Measurements from ENCODE around the gene PHF13. TPM values are rescaled to one million over a fixed set of nuclear protein-coding genes. Genes with fewer than 3 reads are reported as not detected.

Gene PHF13
- total and polyA plus RNA-seq, 9 of the 15 experiments (the other 6 are each of a cell fraction or from before 2014, with no cell fraction given), result 1.8 to 36.1 (median 11.7) TPM

DNA sequence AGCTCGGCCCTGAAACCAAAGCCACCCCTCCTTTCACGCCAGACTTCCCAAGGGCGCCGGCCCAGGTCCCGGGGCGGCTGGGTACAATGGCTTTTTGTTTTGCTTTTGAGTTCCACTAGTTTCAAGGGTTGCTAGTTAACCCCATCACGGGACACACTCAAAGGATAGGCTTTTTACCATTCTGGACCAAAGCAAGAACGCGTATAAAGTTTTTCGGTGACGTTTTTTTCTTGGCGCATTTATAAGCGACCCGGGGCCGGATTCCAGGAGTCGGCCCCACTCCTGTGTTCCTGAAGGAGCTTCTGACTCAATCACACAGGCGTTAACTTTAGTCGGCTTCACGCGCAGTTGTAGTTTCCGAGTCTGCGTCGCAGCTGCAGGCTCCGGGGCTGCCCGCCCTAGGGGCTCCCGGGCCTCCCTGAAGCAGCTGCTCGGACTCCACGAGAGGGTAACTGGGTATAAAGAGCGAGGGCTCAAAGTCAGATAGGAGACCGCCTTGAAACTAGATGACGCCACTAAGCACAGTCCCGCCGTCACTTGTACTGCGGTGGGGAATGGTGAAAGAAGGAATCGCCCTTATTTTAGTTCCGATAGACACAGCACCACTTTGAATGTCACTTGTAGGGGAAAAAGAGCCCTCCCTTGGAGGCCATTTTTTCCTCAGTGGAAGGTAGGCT is 10.2 kb upstream of the PHF13 start (continued):
- TF ChIP-seq, protein P1, sequence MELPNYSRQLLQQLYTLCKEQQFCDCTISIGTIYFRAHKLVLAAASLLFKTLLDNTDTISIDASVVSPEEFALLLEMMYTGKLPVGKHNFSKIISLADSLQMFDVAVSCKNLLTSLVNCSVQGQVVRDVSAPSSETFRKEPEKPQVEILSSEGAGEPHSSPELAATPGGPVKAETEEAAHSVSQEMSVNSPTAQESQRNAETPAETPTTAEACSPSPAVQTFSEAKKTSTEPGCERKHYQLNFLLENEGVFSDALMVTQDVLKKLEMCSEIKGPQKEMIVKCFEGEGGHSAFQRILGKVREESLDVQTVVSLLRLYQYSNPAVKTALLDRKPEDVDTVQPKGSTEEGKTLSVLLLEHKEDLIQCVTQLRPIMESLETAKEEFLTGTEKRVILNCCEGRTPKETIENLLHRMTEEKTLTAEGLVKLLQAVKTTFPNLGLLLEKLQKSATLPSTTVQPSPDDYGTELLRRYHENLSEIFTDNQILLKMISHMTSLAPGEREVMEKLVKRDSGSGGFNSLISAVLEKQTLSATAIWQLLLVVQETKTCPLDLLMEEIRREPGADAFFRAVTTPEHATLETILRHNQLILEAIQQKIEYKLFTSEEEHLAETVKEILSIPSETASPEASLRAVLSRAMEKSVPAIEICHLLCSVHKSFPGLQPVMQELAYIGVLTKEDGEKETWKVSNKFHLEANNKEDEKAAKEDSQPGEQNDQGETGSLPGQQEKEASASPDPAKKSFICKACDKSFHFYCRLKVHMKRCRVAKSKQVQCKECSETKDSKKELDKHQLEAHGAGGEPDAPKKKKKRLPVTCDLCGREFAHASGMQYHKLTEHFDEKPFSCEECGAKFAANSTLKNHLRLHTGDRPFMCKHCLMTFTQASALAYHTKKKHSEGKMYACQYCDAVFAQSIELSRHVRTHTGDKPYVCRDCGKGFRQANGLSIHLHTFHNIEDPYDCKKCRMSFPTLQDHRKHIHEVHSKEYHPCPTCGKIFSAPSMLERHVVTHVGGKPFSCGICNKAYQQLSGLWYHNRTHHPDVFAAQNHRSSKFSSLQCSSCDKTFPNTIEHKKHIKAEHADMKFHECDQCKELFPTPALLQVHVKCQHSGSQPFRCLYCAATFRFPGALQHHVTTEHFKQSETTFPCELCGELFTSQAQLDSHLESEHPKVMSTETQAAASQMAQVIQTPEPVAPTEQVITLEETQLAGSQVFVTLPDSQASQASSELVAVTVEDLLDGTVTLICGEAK (IDR thresholded peaks at IDR 0.05), result peak; percentile 75
- TF ChIP-seq, protein P1 (CRISPR knock-in tag; IDR thresholded peaks at IDR 0.05), result no peak
- TF ChIP-seq ZNF717 (CRISPR knock-in tag; IDR thresholded peaks at IDR 0.05) (no peak), RBM25 (IDR thresholded peaks at IDR 0.05; ENCODE audit: low read depth, low read length, severe bottlenecking) (no peak), TEAD2 (tag; IDR thresholded peaks at IDR 0.05) (0 out of 2 replicates have a peak, but pooled peaks have one; percentile 35), ZNF41 (CRISPR knock-in tag; conservative IDR thresholded peaks at IDR 0.05) (no peak), HNRNPK (IDR thresholded peaks at IDR 0.05; ENCODE audit: low read depth, low read length, poor library complexity, severe bottlenecking) (no peak), BHLHE40 (IDR thresholded peaks at IDR 0.05; ENCODE audit: low read length) (no peak), PRMT5 (CRISPR knock-in tag; IDR thresholded peaks at IDR 0.05) (0 out of 2 replicates have a peak, but pooled peaks have one; percentile 48)
- TF ChIP-seq, protein P2, sequence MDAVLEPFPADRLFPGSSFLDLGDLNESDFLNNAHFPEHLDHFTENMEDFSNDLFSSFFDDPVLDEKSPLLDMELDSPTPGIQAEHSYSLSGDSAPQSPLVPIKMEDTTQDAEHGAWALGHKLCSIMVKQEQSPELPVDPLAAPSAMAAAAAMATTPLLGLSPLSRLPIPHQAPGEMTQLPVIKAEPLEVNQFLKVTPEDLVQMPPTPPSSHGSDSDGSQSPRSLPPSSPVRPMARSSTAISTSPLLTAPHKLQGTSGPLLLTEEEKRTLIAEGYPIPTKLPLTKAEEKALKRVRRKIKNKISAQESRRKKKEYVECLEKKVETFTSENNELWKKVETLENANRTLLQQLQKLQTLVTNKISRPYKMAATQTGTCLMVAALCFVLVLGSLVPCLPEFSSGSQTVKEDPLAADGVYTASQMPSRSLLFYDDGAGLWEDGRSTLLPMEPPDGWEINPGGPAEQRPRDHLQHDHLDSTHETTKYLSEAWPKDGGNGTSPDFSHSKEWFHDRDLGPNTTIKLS (IDR thresholded peaks at IDR 0.05; ENCODE audit: borderline replicate concordance, low read depth), result no peak
- TF ChIP-seq, protein P3, sequence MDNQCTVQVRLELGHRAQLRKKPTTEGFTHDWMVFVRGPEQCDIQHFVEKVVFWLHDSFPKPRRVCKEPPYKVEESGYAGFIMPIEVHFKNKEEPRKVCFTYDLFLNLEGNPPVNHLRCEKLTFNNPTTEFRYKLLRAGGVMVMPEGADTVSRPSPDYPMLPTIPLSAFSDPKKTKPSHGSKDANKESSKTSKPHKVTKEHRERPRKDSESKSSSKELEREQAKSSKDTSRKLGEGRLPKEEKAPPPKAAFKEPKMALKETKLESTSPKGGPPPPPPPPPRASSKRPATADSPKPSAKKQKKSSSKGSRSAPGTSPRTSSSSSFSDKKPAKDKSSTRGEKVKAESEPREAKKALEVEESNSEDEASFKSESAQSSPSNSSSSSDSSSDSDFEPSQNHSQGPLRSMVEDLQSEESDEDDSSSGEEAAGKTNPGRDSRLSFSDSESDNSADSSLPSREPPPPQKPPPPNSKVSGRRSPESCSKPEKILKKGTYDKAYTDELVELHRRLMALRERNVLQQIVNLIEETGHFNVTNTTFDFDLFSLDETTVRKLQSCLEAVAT (IDR thresholded peaks at IDR 0.05), result peak in 1 of 2 experiments; percentile 37; a peak in 1 of 4 replicates
- TF ChIP-seq, protein P4, sequence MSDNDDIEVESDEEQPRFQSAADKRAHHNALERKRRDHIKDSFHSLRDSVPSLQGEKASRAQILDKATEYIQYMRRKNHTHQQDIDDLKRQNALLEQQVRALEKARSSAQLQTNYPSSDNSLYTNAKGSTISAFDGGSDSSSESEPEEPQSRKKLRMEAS (CRISPR knock-in tag; IDR thresholded peaks at IDR 0.05), result no peak
- TF ChIP-seq, protein P5, sequence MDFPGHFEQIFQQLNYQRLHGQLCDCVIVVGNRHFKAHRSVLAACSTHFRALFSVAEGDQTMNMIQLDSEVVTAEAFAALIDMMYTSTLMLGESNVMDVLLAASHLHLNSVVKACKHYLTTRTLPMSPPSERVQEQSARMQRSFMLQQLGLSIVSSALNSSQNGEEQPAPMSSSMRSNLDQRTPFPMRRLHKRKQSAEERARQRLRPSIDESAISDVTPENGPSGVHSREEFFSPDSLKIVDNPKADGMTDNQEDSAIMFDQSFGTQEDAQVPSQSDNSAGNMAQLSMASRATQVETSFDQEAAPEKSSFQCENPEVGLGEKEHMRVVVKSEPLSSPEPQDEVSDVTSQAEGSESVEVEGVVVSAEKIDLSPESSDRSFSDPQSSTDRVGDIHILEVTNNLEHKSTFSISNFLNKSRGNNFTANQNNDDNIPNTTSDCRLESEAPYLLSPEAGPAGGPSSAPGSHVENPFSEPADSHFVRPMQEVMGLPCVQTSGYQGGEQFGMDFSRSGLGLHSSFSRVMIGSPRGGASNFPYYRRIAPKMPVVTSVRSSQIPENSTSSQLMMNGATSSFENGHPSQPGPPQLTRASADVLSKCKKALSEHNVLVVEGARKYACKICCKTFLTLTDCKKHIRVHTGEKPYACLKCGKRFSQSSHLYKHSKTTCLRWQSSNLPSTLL (IDR thresholded peaks at IDR 0.05), result no peak

Measured in K562 (cell line).